Measurements from ENCODE around the gene MCFD2.

MCFD2 gene

DNA sequence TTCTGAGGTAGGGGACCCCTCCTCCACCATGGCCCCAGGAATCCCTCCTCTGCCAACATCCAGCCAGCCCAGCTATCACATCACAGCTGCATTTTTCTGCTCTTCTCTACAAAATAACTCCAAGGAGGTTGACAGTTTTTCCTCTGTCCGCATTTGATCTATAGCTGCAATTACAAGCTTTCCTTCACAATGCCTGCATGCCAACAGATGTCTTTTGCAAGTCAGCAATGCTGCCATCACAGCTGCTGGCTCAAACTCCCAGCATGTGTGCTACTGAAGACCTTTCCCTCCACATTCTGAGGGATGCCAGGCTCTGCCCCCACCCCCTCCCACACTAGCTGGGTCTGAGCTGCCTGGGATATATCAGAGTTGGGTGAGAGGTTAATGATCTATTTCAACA is 51.7 kb downstream of the MCFD2 start:
- Histone ChIP-seq H2AK5ac (ENCODE audit: low read length) (no peak overlapping the region), H3K4me2 (ENCODE audit: low read length) (no peak overlapping the region), H3K27me3 (ENCODE audit: insufficient read depth, low read length) (no peaks in the 10 kb centered on the region), H4K8ac (ENCODE audit: low read depth, low read length) (no peak overlapping the region), H3K27ac (ENCODE audit: low read depth, low read length) (no peak overlapping the region), H4K12ac (ENCODE audit: low read depth, low read length) (no peak overlapping the region), H2AFZ (ENCODE audit: insufficient read depth, low read length, poor library complexity) (no peak overlapping the region), H3K9me3 (ENCODE audit: insufficient read depth, low read depth, low read length) (peaks cover 17% of the 10 kb centered on the region), H3K18ac (ENCODE audit: low read length) (no peak overlapping the region), H3K9ac (ENCODE audit: low read length) (no peak overlapping the region), H3K14ac (ENCODE audit: low read length) (no peak overlapping the region), H2BK12ac (ENCODE audit: low read length) (no peak overlapping the region), H3K4me3 (ENCODE audit: low read depth, low read length) (no peak overlapping the region), H3K4ac (ENCODE audit: low read depth, low read length) (no peak overlapping the region), H2BK5ac (ENCODE audit: low read depth, low read length, poor library complexity) (no peak overlapping the region), H3K36me3 (ENCODE audit: control insufficient read depth in 1 of 2, insufficient read depth in 2 of 2, low read length in 2 of 2) (no peaks in the 10 kb centered on the region), H3K79me1 (ENCODE audit: low read length) (no peaks in the 10 kb centered on the region), H4K91ac (ENCODE audit: low read depth, low read length) (no peak overlapping the region), H2BK120ac (ENCODE audit: insufficient read depth, low read length, poor library complexity) (no peak overlapping the region), H3K23ac (ENCODE audit: low read length) (no peak overlapping the region), H3K79me2 (ENCODE audit: control insufficient read depth, insufficient read depth, low read length, poor library complexity) (no peaks in the 10 kb centered on the region), H3K4me1 (ENCODE audit: control insufficient read depth in 1 of 2, insufficient read depth in 2 of 2, low read length in 2 of 2) (peaks cover 3 to 4% of the 10 kb centered on the region in 2 experiments)
- DNase-seq = no peak
- WGBS (ENCODE audit: extremely low coverage, insufficient coverage, insufficient read length) = no CpG with 5 or more reads among the region's 1 CpG

DNA sequence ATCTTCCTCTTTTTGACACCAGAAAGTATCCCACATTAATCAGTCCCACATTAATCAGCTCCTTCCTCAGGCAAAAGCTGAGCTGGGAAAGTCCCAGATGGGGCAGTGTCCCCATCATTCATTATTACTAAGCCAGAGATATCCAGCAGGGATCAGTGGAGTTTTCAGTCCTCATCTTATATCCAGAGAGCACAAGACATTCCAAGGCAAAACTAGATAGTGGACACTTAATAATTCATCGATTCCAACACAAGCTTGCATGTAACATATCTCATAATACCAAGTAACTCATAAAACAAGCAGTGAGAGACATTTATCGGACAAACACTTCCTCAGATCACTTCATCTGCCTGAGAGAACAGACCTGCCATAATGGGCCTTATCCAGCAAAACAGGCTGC is 53.1 kb downstream of the MCFD2 start:
- H3K9ac ChIP-seq (ENCODE audit: low read length) = no peak overlapping the region
- H3K14ac ChIP-seq (ENCODE audit: low read length) = no peak overlapping the region
- H3K4me3 ChIP-seq (ENCODE audit: low read depth, low read length) = no peak overlapping the region

DNA sequence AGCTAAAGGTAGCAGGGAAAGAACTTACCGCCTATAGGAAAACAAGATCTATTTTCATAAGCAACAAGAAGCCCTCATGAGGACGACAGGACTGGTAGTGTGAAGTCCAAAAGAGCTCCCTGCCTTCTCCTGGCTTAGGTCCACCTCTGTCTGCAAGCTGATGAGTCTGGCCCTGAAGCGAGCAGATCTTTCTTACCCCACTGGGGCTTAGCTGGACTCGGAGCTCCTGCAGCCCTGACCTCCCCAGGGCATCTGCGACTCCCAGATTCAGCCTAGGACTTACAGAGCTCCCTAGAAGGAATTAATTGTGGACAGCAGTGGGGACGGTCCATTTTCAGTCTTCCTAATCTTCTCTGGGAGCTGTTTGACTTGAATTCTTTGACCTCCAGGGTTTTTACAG is 53.7 kb downstream of the MCFD2 start:
- Histone ChIP-seq H3K36me3 (ENCODE audit: control insufficient read depth in 1 of 2, insufficient read depth in 2 of 2, low read length in 2 of 2) (no peaks in the 10 kb centered on the region), H3K4me3 (ENCODE audit: low read depth, low read length) (no peak overlapping the region), H3K4me2 (ENCODE audit: low read length) (no peak overlapping the region), H3K23ac (ENCODE audit: low read length) (no peak overlapping the region), H4K91ac (ENCODE audit: low read depth, low read length) (no peak overlapping the region), H2BK5ac (ENCODE audit: low read depth, low read length, poor library complexity) (no peak overlapping the region), H3K27ac (ENCODE audit: low read depth, low read length) (no peak overlapping the region), H3K14ac (ENCODE audit: low read length) (no peak overlapping the region), H3K9me3 (ENCODE audit: insufficient read depth, low read depth, low read length) (peaks cover 16% of the 10 kb centered on the region), H3K9ac (ENCODE audit: low read length) (no peak overlapping the region), H3K27me3 (ENCODE audit: insufficient read depth, low read length) (no peaks in the 10 kb centered on the region), H3K4ac (ENCODE audit: low read depth, low read length) (no peak overlapping the region), H3K79me1 (ENCODE audit: low read length) (peaks cover 9% of the 10 kb centered on the region), H2BK120ac (ENCODE audit: insufficient read depth, low read length, poor library complexity) (no peak overlapping the region), H3K79me2 (ENCODE audit: control insufficient read depth, insufficient read depth, low read length, poor library complexity) (no peaks in the 10 kb centered on the region), H2AFZ (ENCODE audit: insufficient read depth, low read length, poor library complexity) (no peak overlapping the region), H4K8ac (ENCODE audit: low read depth, low read length) (no peak overlapping the region), H4K12ac (ENCODE audit: low read depth, low read length) (no peak overlapping the region), H3K18ac (ENCODE audit: low read length) (no peak overlapping the region), H3K4me1 (ENCODE audit: control insufficient read depth in 1 of 2, insufficient read depth in 2 of 2, low read length in 2 of 2) (peaks cover 11 to 13% of the 10 kb centered on the region in 2 experiments), H2AK5ac (ENCODE audit: low read length) (no peak overlapping the region), H2BK12ac (ENCODE audit: low read length) (no peak overlapping the region)
- DNase-seq = no peak
- no CpG with 5 or more reads among the region's 6 CpGs for WGBS (ENCODE audit: extremely low coverage, insufficient coverage, insufficient read length)

More for the DNA sequence above, 53.1 kb downstream of the MCFD2 start:
- Histone ChIP-seq H2AFZ (ENCODE audit: insufficient read depth, low read length, poor library complexity) (no peak overlapping the region), H2BK120ac (ENCODE audit: insufficient read depth, low read length, poor library complexity) (no peak overlapping the region), H3K4ac (ENCODE audit: low read depth, low read length) (no peak overlapping the region), H3K23ac (ENCODE audit: low read length) (no peak overlapping the region), H3K4me1 (ENCODE audit: control insufficient read depth in 1 of 2, insufficient read depth in 2 of 2, low read length in 2 of 2) (peaks cover 11 to 13% of the 10 kb centered on the region in 2 experiments), H3K9me3 (ENCODE audit: insufficient read depth, low read depth, low read length) (peaks cover 17% of the 10 kb centered on the region), H3K27me3 (ENCODE audit: insufficient read depth, low read length) (no peaks in the 10 kb centered on the region), H2BK5ac (ENCODE audit: low read depth, low read length, poor library complexity) (no peak overlapping the region), H4K12ac (ENCODE audit: low read depth, low read length) (no peak overlapping the region), H3K79me1 (ENCODE audit: low read length) (peaks cover 9% of the 10 kb centered on the region), H3K36me3 (ENCODE audit: control insufficient read depth in 1 of 2, insufficient read depth in 2 of 2, low read length in 2 of 2) (no peaks in the 10 kb centered on the region), H3K4me2 (ENCODE audit: low read length) (no peak overlapping the region), H2BK12ac (ENCODE audit: low read length) (no peak overlapping the region), H3K18ac (ENCODE audit: low read length) (no peak overlapping the region), H3K79me2 (ENCODE audit: control insufficient read depth, insufficient read depth, low read length, poor library complexity) (no peaks in the 10 kb centered on the region), H3K27ac (ENCODE audit: low read depth, low read length) (no peak overlapping the region), H4K8ac (ENCODE audit: low read depth, low read length) (no peak overlapping the region), H4K91ac (ENCODE audit: low read depth, low read length) (no peak overlapping the region), H2AK5ac (ENCODE audit: low read length) (no peak overlapping the region)
- no peak for DNase-seq
- WGBS (ENCODE audit: extremely low coverage, insufficient coverage, insufficient read length) = no CpG with 5 or more reads among the region's 2 CpGs

DNA sequence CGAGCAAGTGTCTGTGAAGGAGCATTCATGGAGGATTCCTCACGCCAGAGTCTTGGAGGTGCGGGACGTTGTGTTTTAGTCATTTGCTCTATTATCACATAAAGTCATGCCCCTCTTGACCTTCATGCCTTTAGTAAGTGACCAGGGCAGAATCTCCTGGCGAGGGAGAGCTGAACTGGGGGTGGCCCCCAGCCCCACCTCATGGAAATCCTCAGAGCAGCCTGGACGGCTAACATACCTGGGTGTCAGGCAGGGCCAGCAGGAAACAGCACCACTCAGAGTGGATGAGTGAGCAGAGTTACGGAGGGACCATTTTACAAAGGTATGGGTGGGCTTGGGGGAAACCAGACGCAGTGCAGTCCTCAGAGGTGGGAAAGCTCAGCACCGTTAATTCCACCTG is 56.1 kb downstream of the MCFD2 start:
- H2BK12ac ChIP-seq (ENCODE audit: low read length) = peak overlapping the region; percentile 37
- peak overlapping the region; percentile 7 for H2AK5ac ChIP-seq (ENCODE audit: low read length)
- H4K91ac ChIP-seq (ENCODE audit: low read depth, low read length) = peak overlapping the region; percentile 49
- H3K79me2 ChIP-seq (ENCODE audit: control insufficient read depth, insufficient read depth, low read length, poor library complexity) = no peaks in the 10 kb centered on the region
- WGBS (ENCODE audit: extremely low coverage, insufficient coverage, insufficient read length) = no CpG with 5 or more reads among the region's 9 CpGs
- no peak overlapping the region for H4K12ac ChIP-seq (ENCODE audit: low read depth, low read length)
- no peak overlapping the region for H3K14ac ChIP-seq (ENCODE audit: low read length)
- peak overlapping the region; percentile 52 for H2BK120ac ChIP-seq (ENCODE audit: insufficient read depth, low read length, poor library complexity)
- H3K4me1 ChIP-seq (ENCODE audit: control insufficient read depth in 1 of 2, insufficient read depth in 2 of 2, low read length in 2 of 2) = peaks cover 19 to 34% of the 10 kb centered on the region in 2 experiments
- H3K4ac ChIP-seq (ENCODE audit: low read depth, low read length) = no peak overlapping the region
- H3K18ac ChIP-seq (ENCODE audit: low read length) = peak overlapping the region; percentile 22
- H3K27ac ChIP-seq (ENCODE audit: low read depth, low read length) = no peak overlapping the region
- H3K4me2 ChIP-seq (ENCODE audit: low read length) = no peak overlapping the region
- H3K79me1 ChIP-seq (ENCODE audit: low read length) = peaks cover 25% of the 10 kb centered on the region
- H3K9me3 ChIP-seq (ENCODE audit: insufficient read depth, low read depth, low read length) = peaks cover 9% of the 10 kb centered on the region
- H4K8ac ChIP-seq (ENCODE audit: low read depth, low read length) = peak overlapping the region; percentile 19
- H3K4me3 ChIP-seq (ENCODE audit: low read depth, low read length) = no peak overlapping the region
- no peaks in the 10 kb centered on the region for H3K27me3 ChIP-seq (ENCODE audit: insufficient read depth, low read length)
- peak; percentile 35 to 37 for DNase-seq
- no peaks in the 10 kb centered on the region for H3K36me3 ChIP-seq (ENCODE audit: control insufficient read depth in 1 of 2, insufficient read depth in 2 of 2, low read length in 2 of 2)
- H2AFZ ChIP-seq (ENCODE audit: insufficient read depth, low read length, poor library complexity) = no peak overlapping the region
- H2BK5ac ChIP-seq (ENCODE audit: low read depth, low read length, poor library complexity) = no peak overlapping the region
- H3K23ac ChIP-seq (ENCODE audit: low read length) = no peak overlapping the region
- H3K9ac ChIP-seq (ENCODE audit: low read length) = no peak overlapping the region

Data from trophoblast cell (in vitro differentiated cells and primary cell).